Natural killer cell (primary cell): Measurements from ENCODE around the gene TTC28. TPM values are rescaled to one million over a fixed set of nuclear protein-coding genes. Genes with fewer than 3 reads are reported as not detected.

Source experiments
- ATAC-seq, 3 donors: fragments of 150-1000 bp in 2 of 3; fragments of 200-7000 bp in 1 of 3; cut with Tn5 transposase; 1 replicate in 1 of 3; 2 replicates in 2 of 3; pipeline ENCODE4 v1.10.0; 2021; ENCODE audit warnings: mild to moderate bottlenecking in 2 of 3, moderate library complexity in 2 of 3
- DNase-seq, 2 donors: peaks; one replicate each; pipeline versions ENCODE4 v3.0.0 to v3.0.0-alpha.2; 2013 to 2021; ENCODE audit warnings: mixed read lengths in 1 of 2
- H3K27ac ChIP-seq: one replicate; pipeline ENCODE4 v1.5.1; 2013; ENCODE audit warnings: mild to moderate bottlenecking, low read length
- H3K27me3 ChIP-seq: one replicate; pipeline ENCODE4 v1.6.1; 2013; ENCODE audit warnings: low read length; ENCODE audit not compliant: control insufficient read depth, insufficient read depth
- H3K36me3 ChIP-seq: one replicate; pipeline ENCODE4 v1.6.1; 2013; ENCODE audit warnings: low read length; ENCODE audit not compliant: control insufficient read depth, insufficient read depth
- H3K4me1 ChIP-seq: one replicate; pipeline ENCODE4 v1.6.1; 2013; ENCODE audit warnings: low read length; ENCODE audit not compliant: control insufficient read depth, insufficient read depth
- H3K4me3 ChIP-seq: one replicate; pipeline ENCODE4 v1.5.1; 2013; ENCODE audit warnings: low read length
- H3K9me3 ChIP-seq: one replicate; pipeline ENCODE4 v1.6.1; 2013; ENCODE audit warnings: low read length; ENCODE audit not compliant: control insufficient read depth, insufficient read depth
- H3K27ac Mint-ChIP-seq, 2 donors: one replicate each; pipeline ENCODE4 v1.8.0; 2022; ENCODE audit warnings: mild to moderate bottlenecking in 2 of 2, mixed read lengths in 2 of 2, moderate library complexity in 1 of 2
- H3K27me3 Mint-ChIP-seq, 2 donors: one replicate each; pipeline ENCODE4 v1.8.0; 2022; ENCODE audit warnings: low read depth in 2 of 2, mixed read lengths in 2 of 2
- H3K36me3 Mint-ChIP-seq: one replicate; pipeline ENCODE4 v1.8.0; 2022; ENCODE audit warnings: mixed read lengths
- H3K4me1 Mint-ChIP-seq, 2 donors: one replicate each; pipeline ENCODE4 v1.8.0; 2022; ENCODE audit warnings: mixed read lengths in 2 of 2
- H3K4me3 Mint-ChIP-seq: one replicate; pipeline ENCODE4 v1.8.0; 2022; ENCODE audit warnings: mild to moderate bottlenecking, moderate library complexity, mixed read lengths
- H3K9me3 Mint-ChIP-seq, 2 donors: one replicate each; pipeline ENCODE4 v1.8.0; 2022; ENCODE audit warnings: mixed read lengths in 2 of 2
- CTCF ChIP-seq: fragments of 200-600 bp; IDR thresholded peaks from one replicate; pipeline ENCODE4 v1.8.0; 2022; ENCODE audit warnings: antibody characterized with exemption
- WGBS: methylation state at CpG from one replicate; pipeline ENCODE4 v1.1.7; 2013; ENCODE audit warnings: missing lambda C conversion rate; ENCODE audit not compliant: insufficient coverage; 5-methylcytosine and 5-hydroxymethylcytosine counted together
- intact Hi-C: fragments of 100-400 bp; cut with micrococcal nuclease; formaldehyde crosslinking; loops from one replicate; pipeline ENCODE4 v1.14.2; 2022
- total RNA-seq, 4 donors: library from RNA; stranded (reverse); fragments of 120-200 nt in 1 of 4; gene quantifications; one replicate each; pipeline versions ENCODE4 v1.2.3 to v1.2.4, GENCODE V29; 2013 to 2022

TTC28 gene
- total RNA-seq, 3 donors from 2014 or later (not counting 1 experiment from before 2014, with no cell fraction given) = 4.1 to 10.0 (median 8.6) TPM

- Mint-ChIP-seq H3K27me3 (peaks cover 5 to 6% of the 10 kb centered on the region in 2 donors), H3K36me3 (no peaks in the 10 kb centered on the region), H3K4me3 (no peak overlapping the region), H3K4me1 (no peaks in the 10 kb centered on the region), H3K27ac (no peak overlapping the region), H3K9me3 (no peaks in the 10 kb centered on the region)
- Histone ChIP-seq H3K4me3 (no peak overlapping the region), H3K27me3 (no peaks in the 10 kb centered on the region), H3K9me3 (no peaks in the 10 kb centered on the region), H3K27ac (no peak overlapping the region), H3K36me3 (no peaks in the 10 kb centered on the region), H3K4me1 (no peaks in the 10 kb centered on the region)
- TF ChIP-seq CTCF = no peak
- intact Hi-C loops = no loop called here
- ATAC-seq (no peak), DNase-seq (no peak)
- WGBS = 74% methylated on average over 3 of the region's 3 CpGs
Measured at GRCh38 chr22:28120691-28121592, 558.7 kb downstream of the TTC28 start.

- no peaks in the 10 kb centered on the region for H3K27me3 ChIP-seq
- 69% methylated on average over 2 of the region's 2 CpGs for WGBS
- H3K4me3 Mint-ChIP-seq = no peak overlapping the region
- no peaks in the 10 kb centered on the region for H3K9me3 ChIP-seq
- no peak overlapping the region for H3K27ac Mint-ChIP-seq
- H3K4me3 ChIP-seq = no peak overlapping the region
- DNase-seq (no peak), ATAC-seq (no peak)
- H3K4me1 ChIP-seq = no peaks in the 10 kb centered on the region
- H3K9me3 Mint-ChIP-seq = no peaks in the 10 kb centered on the region
- intact Hi-C loops = no loop called here
- peaks cover 3 to 5% of the 10 kb centered on the region in 2 donors for H3K27me3 Mint-ChIP-seq
- H3K36me3 ChIP-seq = no peaks in the 10 kb centered on the region
- H3K4me1 Mint-ChIP-seq = no peaks in the 10 kb centered on the region
- no peaks in the 10 kb centered on the region for H3K36me3 Mint-ChIP-seq
- no peak overlapping the region for H3K27ac ChIP-seq
- TF ChIP-seq CTCF = no peak
Measured at GRCh38 chr22:28118957-28119631, 560.5 kb downstream of the TTC28 start.

GRCh38 chr22:28116219-28116673, 563.4 kb downstream of the TTC28 start:
- H3K4me1 ChIP-seq = no peaks in the 10 kb centered on the region
- Mint-ChIP-seq H3K27ac (no peak overlapping the region), H3K9me3 (no peaks in the 10 kb centered on the region), H3K27me3 (peaks cover 0 to 4% of the 10 kb centered on the region in 2 donors), H3K4me3 (no peak overlapping the region), H3K4me1 (no peaks in the 10 kb centered on the region), H3K36me3 (no peaks in the 10 kb centered on the region)
- H3K4me3 ChIP-seq = no peak overlapping the region
- DNase-seq (no peak), ATAC-seq (no peak)
- H3K27me3 ChIP-seq = no peaks in the 10 kb centered on the region
- intact Hi-C loops = no loop called here
- no peaks in the 10 kb centered on the region for H3K36me3 ChIP-seq
- H3K9me3 ChIP-seq = no peaks in the 10 kb centered on the region
- TF ChIP-seq CTCF = no peak
- whole genome bisulfite sequencing = 83% methylated on average over 2 of the region's 2 CpGs
- H3K27ac ChIP-seq = no peak overlapping the region
